ENCODE measurements around the gene RBPMS2.

- TF ChIP-seq CTCF (IDR thresholded peaks at IDR 0.05): no peak
- no peak for TF ChIP-seq POLR2A (IDR thresholded peaks at IDR 0.05)
Measured at GRCh38 chr15:64701482-64702184, 73.8 kb downstream of the RBPMS2 start.
